ENCODE measurements around the gene PTH1R.
A peak's percentile ranks its signal among the peaks of the same experiment; 100 is the strongest.

Gene PTH1R

DNA sequence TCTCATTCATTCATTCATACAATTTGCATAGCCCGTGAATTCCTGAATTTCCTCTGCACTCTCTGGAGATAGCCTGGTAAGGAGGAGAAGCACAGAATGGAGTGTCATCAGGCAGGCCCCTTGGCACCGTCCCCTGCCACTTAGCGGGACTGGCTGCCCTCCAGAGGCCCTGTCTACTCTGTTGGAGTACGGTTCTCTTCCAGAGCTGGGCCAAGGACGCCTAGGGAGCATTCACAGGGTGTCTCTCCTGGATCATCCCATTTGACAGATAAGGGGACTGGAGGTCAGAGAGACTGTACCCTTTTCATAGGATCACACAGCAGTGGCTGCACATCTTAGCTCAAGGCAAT lies 48.0 kb downstream of the PTH1R start:
- no peak for DNase-seq (ENCODE audit: extremely low spot score)
- TF ChIP-seq, protein P1, sequence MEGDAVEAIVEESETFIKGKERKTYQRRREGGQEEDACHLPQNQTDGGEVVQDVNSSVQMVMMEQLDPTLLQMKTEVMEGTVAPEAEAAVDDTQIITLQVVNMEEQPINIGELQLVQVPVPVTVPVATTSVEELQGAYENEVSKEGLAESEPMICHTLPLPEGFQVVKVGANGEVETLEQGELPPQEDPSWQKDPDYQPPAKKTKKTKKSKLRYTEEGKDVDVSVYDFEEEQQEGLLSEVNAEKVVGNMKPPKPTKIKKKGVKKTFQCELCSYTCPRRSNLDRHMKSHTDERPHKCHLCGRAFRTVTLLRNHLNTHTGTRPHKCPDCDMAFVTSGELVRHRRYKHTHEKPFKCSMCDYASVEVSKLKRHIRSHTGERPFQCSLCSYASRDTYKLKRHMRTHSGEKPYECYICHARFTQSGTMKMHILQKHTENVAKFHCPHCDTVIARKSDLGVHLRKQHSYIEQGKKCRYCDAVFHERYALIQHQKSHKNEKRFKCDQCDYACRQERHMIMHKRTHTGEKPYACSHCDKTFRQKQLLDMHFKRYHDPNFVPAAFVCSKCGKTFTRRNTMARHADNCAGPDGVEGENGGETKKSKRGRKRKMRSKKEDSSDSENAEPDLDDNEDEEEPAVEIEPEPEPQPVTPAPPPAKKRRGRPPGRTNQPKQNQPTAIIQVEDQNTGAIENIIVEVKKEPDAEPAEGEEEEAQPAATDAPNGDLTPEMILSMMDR (IDR thresholded peaks at IDR 0.05; ENCODE audit: control extremely low read depth, extremely low read depth, low read depth, missing control alignments) = no peak
- CTCF ChIA-PET = interaction anchor here (1.3 to 3.1 kb wide), 4 partner anchors 10 to 47 kb away, joined by 3 to 17 read pairs (median 4); no protein-coding TSS in a partner anchor
- POLR2A ChIA-PET = no interaction called here

DNA sequence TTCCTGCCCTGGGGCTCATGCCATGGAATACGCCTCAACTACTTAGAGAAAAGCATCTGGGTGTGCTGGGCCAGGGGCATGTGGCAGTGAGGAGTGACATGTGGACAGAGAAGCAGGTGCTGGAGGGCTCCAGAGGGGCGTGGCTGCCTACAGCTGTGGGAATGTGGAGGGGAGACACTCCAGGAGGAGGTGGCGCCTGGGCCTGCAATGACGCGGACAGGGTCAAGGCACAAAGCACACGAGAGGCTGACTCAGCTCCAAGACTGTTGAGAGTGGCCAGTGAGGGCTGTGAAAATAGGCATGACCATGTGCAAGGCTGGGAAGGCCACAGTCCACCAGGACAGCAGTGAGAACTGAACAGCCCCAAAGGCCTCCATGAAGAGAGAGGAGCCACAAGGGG lies 48.5 kb downstream of the PTH1R start:
- TF ChIP-seq, protein P1 (IDR thresholded peaks at IDR 0.05; ENCODE audit: control extremely low read depth, extremely low read depth, low read depth, missing control alignments) = no peak
- DNase-seq (ENCODE audit: extremely low spot score) = no peak
- ChIA-PET CTCF (interaction anchor here (0.8 to 3.1 kb wide), 8 partner anchors 10 to 60 kb away, joined by 3 to 17 read pairs (median 4); no protein-coding TSS in a partner anchor), POLR2A (no interaction called here)

DNA sequence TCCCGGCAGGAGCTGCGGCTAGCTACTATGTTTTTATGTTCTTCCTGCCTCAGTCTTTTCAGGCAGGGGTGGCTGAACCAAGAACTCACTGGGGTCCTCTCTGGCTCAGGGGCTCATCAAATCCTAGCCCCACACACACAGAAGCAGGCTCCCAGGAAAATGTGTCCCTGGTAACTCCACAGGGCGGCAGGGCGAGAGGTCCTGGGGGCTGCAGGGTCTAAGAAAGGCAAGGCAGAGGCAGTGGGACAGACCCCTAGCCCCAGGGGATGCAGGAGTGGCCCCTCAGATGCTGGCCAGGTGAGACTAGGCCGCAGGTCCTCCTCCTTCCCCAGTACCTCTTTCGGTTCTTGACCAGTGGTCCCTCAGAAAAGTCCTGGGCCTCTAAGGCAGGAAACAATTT lies 48.9 kb downstream of the PTH1R start:
- TF ChIP-seq, protein P1 (IDR thresholded peaks at IDR 0.05; ENCODE audit: control extremely low read depth, extremely low read depth, low read depth, missing control alignments) = no peak
- no peak for DNase-seq (ENCODE audit: extremely low spot score)
- CTCF ChIA-PET = interaction anchor here (0.8 to 3.1 kb wide), 8 partner anchors 10 to 60 kb away, joined by 3 to 17 read pairs (median 4); no protein-coding TSS in a partner anchor
- POLR2A ChIA-PET = no interaction called here

DNA sequence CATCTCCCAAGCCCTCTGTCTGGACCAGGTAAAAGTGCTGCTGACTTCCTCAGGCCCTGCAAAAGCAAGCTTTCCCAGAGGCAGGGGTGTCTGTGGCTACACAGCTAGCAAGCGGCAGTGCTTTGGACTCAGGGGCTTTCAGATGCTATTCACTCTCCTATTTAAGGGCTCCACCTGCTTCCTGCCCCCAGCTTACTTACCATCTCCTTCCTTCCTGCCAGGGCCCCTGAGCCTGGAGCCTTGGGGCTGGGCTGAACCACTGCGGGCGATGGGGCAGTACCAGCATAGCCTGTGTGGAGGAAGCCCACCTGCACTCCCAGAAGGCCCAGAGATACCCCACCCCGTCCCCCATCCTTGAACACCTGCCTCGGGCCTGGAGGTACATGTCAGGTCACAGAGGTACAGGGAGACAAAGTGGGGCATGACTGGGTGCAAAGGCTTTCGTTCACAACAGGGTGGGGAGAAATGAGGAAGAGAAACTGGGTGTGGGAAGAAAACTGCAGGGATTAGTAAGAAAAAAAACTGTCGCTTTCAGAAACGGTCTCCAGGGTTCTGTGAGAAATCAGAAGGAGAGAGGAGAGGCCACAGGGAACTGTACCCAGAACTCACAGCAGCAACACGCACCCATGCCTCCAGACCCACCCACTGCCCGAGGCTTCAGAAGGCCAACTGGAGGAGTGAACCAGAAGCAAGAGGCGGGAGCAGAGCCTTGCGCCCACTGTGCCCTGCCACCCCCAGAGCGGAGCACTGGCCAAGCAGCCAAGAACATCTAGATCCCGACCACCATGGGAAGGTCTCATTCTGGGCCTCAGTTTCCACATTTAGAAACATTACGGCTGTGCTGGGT lies 49.6 kb downstream of the PTH1R start:
- ChIA-PET POLR2A (no interaction called here), CTCF (interaction anchor here (0.8 to 3.1 kb wide), 7 partner anchors 9 to 61 kb away, joined by 3 to 17 read pairs (median 5); no protein-coding TSS in a partner anchor)
- TF ChIP-seq, protein P1 (IDR thresholded peaks at IDR 0.05; ENCODE audit: control extremely low read depth, extremely low read depth, low read depth, missing control alignments) = no peak
- peak; percentile 86 for DNase-seq (ENCODE audit: extremely low spot score)

DNA sequence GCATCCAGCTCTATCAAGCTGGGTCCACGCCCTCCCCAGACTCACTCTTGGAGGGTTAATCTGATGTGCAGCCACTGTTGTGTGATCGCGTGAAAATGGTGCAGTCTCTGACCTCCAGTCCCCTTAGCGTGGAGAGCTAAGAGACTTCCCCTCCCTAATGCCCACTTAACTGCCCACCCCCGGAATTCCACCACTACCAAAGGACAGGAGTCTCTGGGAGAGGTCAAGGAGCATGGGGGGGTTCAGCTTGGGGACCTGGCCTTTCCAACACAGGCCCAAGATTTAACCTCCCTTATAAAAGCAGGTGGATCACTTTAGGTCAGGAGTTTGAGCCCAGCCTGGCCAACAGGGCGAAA lies 50.2 kb downstream of the PTH1R start:
- ChIA-PET POLR2A (no interaction called here), CTCF (interaction anchor here (1.5 to 3.1 kb wide), 4 partner anchors 8 to 61 kb away, joined by 3 to 17 read pairs (median 6); no protein-coding TSS in a partner anchor)
- TF ChIP-seq, protein P1 (IDR thresholded peaks at IDR 0.05; ENCODE audit: control extremely low read depth, extremely low read depth, low read depth, missing control alignments) = no peak

DNA sequence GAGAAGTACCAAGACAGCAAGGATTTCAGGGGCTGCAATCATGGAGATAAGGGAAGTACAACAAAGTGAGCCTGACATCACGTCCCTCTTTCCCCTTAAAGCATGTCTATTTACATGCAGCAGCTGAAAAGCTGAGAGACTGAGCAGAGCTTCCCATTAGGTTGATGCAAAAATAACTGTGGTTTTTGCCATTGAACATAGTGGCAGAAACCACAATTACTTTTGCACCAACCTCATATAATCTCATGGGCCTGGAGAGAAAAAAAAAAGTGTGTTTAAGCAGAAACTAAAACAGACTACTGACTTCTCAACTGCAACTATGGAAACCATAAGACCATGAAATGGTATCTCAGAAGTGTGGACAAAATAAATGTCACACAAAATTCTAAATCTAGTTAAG lies 50.8 kb downstream of the PTH1R start:
- TF ChIP-seq, protein P1 (IDR thresholded peaks at IDR 0.05; ENCODE audit: control extremely low read depth, extremely low read depth, low read depth, missing control alignments) = no peak
- ChIA-PET CTCF (interaction anchor here (1.5 to 3.1 kb wide), 3 partner anchors 8 to 62 kb away, joined by 3 to 17 read pairs (median 6); no protein-coding TSS in a partner anchor), POLR2A (no interaction called here)
- DNase-seq (ENCODE audit: extremely low spot score) = no peak

More for the DNA sequence above, 50.2 kb downstream of the PTH1R start:
- DNase-seq (ENCODE audit: extremely low spot score) = no peak

All from GM10248 (cell line).